Body of pancreas (tissue), 4 donors: ENCODE data around the gene SEC24A.

Experiments
- CTCF ChIP-seq, 7 experiments: fragments of 450-650 bp in 4 of 7; fragments of 200-600 bp in 3 of 7; sonication (generic) in 3 of 7; IDR thresholded peaks; one replicate each; pipeline ENCODE4 v1.5.1; 2016 to 2019; ENCODE audit warnings: antibody characterized with exemption in 7 of 7
- POLR2A ChIP-seq, 3 donors: fragments of 450-650 bp; IDR thresholded peaks; one replicate each; pipeline ENCODE4 v1.6.1; 2016; ENCODE audit warnings: antibody characterized with exemption in 3 of 3, mild to moderate bottlenecking in 2 of 3

- TF ChIP-seq CTCF (IDR thresholded peaks at IDR 0.05), result no peak
- no peak for TF ChIP-seq POLR2A (IDR thresholded peaks at IDR 0.05)
These were observed 93.5 kb downstream of the SEC24A start for GRCh38 chr5:134742134-134742533.
